HG02885 (cell line): ENCODE data around the gene CCDC88C.
"Not testable (repeated sequence)": the region's sequence is repeated elsewhere in the genome, so short reads cannot be mapped to it uniquely, and the experiment has no call there.

ENCODE experiments used
- ATAC-seq: cut with Tn5 transposase; IDR thresholded peaks from one replicate; pipeline ENCODE4 v1.9.1; 2021; ENCODE audit warnings: mild to moderate bottlenecking; ENCODE audit not compliant: unreplicated experiment, poor library complexity

CCDC88C gene

DNA sequence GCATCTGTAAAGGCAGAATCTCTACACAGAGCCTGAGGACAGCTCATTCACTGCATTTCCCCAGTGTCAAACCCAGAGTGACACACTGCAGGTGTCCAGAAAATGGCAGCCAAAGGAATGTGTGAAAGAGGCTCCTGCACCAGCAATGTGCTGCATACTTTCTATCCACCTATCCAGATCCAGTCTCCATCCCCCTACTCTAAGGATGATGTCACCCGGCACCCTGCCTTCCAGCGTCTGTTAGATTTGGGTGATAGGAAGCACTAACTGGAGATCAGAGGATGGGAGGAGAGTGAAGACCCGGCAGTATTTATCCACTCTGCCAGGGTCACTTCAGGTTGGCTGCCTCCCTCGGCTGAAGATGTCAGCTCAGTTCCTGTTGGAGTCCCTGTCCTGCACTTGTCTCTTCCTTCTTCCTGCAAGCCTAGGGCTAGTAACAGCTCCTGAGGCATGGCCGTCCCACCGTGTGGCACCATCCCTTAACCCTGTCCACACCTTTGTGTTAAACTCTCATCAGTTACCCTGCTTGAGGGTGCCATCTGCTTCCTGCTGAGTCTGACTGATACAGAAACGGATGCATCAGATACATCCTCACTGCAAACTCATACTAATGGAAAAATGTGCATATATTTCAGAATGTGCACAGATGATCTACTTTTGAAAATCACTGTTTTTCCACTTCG, 160.2 kb downstream of the CCDC88C start:
- no peak for ATAC-seq

DNA sequence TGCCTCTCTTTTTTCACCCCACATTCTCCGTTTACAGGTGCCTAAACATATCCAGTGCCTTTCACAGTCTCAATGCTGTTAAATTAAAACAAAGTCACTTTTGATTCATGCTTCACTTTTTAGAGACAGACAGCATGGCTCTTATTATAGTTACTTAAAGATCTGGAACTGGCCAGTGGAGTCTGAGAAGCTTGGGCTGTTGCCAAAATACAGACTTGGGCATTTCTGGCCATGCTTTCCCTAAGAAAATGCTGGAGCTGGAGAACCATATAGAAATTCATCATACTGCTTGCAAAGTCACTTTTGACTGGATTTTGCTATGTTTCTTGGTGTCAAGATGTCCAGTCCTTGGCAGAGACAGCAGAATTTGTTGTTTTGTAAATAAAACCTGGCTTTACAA, 161.0 kb downstream of the CCDC88C start:
- no peak for ATAC-seq

DNA sequence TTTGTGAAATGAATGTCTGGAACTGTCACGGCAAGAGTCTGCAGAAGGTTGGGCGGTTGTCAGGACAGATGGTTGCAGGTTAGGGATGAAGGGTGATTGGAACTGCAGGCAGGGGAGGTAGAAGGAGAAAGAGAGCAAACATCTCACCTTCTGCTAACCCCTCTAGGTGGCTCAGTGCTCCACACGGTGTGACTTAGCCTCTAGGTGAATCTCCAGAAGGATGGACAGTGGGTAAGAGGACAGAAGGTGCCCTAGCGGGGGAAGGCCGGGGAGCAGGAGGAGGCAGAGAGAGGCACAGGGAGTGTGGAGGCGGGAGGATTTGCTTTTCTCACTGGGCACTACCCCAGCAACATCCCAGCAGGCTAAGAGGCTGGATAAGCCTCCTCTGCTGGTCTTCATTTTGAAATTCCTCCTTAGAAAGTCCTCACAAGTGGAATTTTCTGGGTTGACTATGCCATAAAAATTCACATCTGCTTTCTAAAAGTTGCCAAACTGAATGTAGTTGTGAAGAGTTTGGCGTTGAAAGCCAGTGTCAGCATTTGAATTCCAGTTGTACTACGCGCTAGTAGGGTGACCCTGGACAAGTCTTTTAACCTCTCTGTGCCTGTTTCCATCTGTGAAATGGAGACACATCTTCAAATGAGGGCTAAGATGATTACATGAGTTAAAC, 162.5 kb downstream of the CCDC88C start:
- ATAC-seq, result no peak

DNA sequence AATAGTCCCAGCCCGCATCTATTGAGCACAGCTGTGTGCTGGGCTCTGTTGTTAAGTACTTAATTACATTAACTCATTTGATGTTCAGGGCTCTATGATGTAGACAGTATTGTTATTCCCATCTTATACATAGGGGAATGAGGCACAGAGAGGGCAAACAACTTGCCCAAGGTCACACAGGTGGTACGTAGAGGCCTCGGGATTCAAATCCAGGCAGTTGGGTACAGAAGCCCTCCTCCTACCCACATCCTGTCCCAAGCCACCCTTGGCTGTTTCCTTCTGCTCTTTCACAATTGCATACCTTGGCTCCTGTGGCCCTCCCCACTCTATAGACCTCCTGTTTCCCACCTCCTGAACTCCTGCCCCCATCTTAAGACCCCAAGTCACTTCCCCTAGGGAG, 163.2 kb downstream of the CCDC88C start:
- no peak for ATAC-seq

DNA sequence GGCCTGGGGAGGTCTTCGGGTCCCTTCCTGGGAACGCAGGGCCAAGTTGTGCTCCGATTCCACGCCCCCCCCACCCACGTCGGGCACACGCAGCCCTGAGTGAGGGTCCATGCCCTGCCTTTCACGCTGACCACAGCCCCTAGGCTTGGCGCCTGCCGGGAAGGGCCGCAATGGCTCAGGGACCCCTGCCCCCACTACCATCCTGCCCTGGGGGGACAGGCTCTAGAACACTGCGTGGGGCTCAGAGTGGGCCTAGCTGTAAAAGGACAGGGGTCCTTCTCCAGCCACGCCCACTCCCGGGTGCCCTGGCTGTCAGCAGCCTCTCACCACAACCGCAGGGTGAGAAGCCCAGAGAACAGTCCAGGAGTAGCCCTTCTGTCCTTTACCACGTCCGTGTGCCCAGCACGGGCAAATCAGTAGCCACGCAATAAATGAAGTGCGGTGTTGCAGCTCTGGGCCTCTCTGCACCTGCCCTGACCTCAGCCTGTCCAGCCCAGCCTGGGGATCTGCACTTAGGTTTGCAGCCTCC, 163.8 kb downstream of the CCDC88C start:
- ATAC-seq, result no peak

DNA sequence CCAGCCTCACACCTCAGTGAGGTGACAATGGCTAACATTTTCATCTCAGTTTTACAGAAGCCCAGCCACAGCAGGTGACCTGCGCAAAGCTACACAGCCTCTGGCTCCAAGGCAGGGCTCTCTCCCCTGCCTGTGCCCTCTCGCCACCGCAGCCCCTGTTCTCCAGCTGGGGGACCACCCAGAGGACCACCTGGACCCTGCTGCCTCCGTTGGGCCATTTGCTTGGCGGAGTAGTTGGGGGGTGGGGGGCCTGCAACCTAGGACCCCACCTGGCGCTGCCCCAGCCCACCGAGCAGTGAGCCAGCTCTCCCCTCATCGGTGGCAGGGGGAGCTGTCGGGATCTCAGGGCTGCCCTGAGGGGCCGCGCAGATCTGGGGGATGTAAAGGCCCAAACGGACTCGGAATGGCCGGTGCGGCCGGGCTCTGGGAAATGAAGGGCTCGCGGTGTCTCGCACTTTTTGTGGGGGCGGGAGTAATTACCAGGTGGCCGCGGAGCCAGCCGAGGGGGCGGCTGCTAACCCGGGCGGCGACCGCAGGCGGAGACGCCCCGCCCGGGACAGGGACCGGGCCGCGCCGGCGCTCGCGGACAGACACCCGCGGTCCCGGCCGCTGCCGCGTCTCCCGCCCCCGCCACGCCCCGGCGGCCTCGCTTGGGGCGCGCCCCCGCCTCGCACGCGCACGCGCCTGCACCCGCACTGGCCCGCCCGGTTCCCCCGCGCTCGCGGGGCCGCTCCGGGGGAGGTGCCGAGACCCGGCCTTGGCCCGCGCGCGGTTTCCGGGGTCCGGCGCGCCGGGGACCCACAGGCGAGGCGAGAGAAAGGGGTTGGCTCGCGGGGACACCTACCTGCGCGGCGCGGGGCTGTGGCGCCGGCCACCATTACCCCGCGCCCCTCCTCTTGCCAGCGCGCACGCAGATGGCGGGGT, 164.5 kb downstream of the CCDC88C start:
- peak; percentile 42 for ATAC-seq

DNA sequence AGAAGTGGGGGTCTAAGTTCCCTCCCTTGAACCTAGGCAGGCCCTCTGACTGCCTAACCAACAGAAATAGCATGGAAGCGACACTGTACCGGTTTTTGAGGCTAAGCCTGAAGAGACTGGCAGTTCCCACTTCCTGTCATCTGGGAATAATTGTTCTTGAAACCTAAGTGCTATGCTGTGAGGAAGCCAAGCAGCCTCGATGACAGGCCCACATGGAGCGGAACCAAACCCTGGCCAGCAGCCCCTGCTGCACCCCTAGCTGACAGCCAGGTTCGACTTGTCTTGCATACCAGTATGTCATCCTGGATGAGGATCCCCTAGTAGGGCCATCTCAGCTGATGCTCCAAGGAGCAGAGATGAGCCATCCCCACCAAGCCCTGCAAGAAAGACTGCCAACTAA, 166.7 kb downstream of the CCDC88C start:
- ATAC-seq, result no peak

DNA sequence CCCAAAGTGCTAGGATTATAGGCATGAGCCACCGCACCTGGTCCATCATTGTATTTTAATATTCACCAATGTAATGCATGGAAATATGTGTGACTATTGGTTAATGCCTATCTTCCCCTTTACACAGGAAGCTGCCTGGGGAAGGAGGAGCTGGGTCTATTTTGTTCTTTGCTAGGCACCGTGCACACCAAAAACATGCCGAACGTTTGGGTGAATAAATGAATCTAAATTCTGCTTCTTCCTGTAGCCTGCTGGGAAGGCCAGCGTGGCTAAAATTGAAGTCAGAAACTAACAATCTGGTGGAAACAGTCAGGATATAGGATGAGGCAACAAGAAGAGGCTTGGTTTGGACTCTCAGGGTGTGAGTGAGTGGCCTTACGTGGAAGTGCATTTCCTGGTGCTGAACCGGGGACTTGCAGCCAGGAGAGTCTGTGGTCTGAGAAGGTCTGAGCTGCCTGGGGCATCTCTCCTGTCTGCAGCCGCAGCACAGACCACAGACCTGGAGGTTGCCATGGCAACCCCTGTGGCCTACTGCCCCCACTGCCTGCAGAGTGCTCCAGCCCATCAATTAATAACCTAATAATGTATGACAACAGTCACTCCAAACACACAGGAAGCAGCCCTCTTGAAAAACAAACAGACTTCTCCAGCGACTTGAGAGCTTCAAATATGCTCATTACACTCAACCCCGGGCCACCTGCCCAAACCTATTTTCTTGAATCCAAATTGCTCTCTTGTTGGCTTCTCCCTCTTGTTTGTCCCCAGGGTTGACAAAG, 167.6 kb downstream of the CCDC88C start:
- peak; percentile 71 for ATAC-seq

DNA sequence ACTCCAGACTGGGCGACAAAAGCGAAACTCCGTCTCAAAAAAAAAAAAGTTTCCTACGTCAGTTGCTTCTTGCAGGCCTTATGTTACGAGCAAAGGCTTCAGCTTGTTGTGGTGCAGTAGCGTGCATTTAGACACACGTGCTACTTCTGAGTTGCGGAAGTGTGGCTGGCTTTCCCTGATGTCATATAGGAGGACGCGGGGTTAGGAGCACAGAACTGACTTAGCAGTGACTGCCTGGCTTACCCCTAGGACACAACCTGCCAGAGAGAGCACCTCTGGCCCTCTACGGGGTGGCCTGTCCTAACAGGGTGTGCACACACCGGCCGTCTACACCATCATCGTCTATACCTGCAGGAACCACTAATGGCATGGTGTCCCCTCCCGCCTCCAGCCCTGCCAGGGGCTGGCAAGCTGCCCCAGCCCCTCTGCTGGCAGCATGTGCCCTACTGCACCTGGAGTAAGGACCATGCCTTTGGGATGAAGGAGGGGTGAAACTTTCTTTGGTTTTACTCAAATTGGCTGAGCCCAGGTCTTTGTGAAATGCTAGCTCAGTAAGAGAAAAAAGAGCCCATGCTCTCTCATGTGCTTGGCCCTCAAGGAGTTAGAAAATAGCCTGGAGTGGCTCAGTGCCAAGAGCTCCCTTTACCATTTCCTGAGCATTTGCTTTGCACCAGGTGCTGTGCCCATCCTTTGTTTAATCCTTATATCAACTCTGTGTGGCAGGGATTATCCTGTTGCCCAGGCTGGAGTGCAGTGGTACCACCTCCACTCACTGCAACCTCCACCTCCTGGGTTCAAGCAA, 171.4 kb downstream of the CCDC88C start:
- ATAC-seq, result no peak

DNA sequence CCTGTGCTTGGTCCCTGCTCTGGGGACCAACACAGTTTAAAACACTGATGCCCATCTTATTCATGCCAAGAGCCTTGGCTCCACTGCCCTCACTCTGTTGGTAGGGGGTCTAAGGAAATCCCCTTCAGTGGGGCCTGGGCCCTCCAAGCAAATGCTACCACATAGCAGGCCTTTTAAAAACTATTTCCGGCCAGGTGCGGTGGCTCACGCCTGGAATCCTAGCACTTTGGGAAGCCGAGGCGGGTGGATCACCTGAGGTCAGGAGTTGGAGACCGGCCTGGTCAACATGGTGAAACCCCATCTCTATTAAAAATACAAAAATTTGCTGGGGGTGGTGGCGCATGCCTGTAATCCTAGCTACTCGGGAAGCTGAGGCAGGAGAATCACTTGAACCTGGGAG, 172.0 kb downstream of the CCDC88C start:
- not testable (repeated sequence) for ATAC-seq

DNA sequence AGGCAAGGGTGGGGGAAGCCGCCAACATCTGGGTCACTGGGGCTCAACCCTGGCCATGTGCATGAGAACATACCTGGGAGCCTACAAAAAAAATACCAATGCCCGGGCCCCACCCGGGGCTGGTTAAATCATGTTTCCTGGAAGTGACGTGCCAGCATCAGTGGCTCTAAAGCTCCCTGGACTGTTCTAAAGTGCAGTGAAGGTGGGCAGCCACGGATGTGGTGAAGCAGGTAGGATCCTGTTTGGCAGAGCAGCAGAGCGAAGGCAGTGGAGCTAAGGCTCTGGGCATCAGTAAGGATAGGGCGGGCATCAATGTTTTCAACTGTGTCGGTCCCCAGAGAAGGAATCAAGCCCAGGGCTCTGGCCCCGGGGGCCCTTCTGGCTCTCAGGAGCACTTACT, 172.6 kb downstream of the CCDC88C start:
- ATAC-seq, result no peak

DNA sequence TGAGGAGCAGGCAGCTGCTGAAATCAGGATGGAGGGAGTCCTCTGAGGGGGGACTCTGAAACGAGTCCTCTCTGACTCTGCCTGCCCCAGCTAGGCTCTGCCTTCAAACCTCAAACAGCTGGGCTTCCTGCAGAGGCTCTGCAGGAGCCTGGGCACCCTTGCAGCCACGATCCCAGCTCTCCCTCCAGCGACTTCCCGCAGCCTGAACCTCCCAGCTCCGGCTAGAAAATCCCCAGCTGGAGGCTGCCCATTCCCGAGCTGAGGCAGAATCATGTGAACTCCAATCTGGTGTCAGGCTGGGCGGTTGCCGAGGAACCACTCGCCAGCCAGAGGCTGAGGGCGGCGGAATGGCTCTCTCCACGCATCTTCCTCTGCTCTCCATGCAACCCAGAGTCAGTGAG, 173.1 kb downstream of the CCDC88C start, which contains the start of gene GPR68:
Gene GPR68, minus strand, starts transcription at position 204 of the 401 bp plus-strand sequence. CDS start 9,654 bp downstream, outside the sequence.
- ATAC-seq, result no peak

DNA sequence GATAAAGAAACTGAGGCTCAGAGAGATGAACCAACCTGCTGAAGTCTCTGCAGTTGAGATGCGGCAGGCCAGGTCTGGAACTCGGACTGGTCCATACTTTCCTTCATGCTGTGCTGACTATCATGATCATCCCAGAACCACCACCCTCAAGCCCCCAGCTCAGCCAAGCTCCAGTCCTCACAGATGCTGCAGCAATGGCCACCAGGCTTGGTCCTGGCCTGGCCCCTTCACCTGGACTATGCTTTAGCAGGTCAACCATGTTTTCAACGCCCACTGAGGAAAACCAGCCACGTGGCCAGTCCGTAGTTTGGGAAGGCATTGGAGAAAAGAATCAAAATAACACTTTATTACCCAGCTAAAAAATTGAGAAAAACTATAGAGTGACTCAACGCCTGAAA, 174.5 kb downstream of the CCDC88C start:
- ATAC-seq, result no peak

DNA sequence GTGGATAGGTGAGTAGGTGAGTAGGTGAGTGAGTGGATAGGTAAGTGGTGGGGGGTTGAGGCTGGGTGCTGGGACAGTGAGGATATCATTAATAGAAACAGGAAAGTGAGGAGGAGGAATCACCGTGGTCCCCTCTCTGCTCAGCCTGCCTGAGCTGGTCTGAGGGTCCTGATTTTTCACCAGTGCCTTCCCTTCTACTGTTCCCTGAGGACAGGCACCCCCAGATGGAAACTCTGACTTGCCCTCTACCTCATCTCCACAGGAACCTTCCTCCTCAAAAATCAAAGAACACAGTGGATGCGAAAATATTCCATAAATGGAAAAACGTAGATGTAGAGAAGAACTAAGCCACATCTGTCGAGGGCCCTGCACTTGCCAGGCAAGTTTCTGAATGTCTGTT, 175.0 kb downstream of the CCDC88C start:
- no peak for ATAC-seq

DNA sequence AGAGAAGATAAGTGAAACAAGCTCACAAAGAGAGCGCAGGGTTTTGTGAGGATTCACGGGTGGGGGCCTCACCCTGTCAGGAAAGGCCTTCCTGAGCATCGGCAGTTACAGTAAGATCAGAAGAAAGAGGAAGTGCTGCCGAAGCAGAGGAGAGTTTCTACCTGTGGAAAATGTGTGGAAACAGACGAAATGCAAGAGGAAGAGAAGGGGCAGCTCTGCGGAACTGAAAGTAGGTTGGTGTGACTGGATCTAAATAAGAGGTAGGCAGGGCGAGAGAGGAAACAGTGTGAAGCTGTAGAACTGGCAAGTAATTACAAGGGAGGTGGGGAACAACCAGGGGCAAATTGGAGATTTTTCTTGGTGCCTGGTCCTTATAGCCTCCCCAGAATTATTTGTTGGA, 175.8 kb downstream of the CCDC88C start:
- peak; percentile 72 for ATAC-seq

DNA sequence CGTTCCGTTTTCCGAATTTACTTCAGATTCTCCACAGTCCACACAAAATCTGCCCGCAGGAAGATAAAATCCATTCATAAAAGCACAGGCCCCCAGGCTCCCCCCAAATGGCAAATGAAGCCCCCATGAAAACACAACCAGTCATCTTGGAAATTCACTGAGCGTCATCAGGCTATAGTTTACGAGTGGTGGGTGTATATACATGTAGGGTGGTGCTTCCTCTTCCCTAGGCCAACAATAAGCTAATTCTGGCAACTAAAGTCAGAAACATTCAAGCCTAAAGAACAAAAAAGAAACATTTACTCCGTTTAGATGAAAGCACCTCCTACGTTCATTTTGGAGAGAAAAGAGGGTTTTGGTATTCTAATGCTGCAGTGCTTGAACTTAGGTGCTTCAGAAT, 179.0 kb downstream of the CCDC88C start:
- ATAC-seq, result no peak

DNA sequence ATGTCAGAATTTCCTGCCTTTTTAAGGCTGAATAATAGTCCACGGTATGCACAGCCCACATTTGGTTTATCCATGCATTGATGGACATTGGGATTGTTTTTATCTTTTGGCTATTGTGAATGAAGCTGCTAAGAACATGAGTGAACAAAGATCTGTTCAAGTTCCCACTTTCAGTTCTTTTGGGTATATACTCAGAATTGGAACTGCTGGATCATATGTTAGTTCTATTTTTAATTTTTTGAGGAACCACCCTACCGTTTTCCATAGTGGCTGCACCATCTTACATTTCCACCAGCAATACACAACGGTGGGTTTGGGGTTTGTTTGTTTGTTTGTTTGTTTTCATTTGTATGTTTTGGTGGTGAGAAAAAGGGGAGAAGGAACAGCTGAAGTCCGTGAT, 179.5 kb downstream of the CCDC88C start:
- ATAC-seq, result no peak

DNA sequence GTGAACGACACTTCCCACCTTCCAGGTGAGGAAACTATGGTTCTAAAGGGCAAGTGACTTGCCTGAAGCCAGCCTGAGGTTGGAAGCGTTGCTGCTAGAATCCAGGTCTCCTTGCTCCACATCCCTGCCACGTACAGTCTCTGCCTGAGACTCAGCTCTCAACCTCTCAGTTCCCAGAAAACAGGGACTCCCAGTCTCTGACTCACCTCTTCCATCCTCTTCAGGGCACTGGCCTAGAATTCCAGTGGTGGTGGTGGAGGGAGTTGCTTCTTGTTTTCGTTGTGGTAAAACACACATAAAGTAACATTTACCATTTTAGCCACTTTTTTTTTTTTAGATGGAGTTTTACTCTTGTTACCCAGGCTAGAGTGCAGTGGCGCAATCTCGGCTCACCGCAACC, 180.4 kb downstream of the CCDC88C start:
- no peak for ATAC-seq

DNA sequence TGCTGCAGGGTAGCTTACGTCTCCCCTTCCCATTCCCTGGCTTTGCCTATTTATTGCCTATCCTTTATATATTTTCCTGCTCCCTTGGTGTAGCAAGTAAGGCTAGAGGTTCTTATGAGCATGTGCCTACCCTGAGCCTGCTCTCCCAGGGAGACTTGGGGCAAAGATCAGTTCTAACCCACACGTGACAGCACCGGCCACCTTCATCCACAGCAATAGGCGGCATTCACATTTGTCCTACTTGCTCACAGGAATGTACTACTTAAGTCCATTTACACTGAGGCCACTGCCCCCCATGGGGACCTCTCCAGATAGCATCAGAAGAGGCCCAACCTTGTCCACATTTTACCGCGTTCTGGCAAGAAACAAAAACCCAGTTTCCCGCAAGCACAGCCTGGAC, 181.8 kb downstream of the CCDC88C start:
- no peak for ATAC-seq
